Colonic mucosa (tissue), 4 donors: ENCODE data around the gene BABAM1. TPM values are rescaled to one million over a fixed set of nuclear protein-coding genes. Genes with fewer than 3 reads are reported as not detected.
A peak's percentile ranks its signal among the peaks of the same experiment; 100 is the strongest.

Experiments
- DNase-seq: peaks from one replicate; pipeline ENCODE4 v3.0.0-alpha.2; 2020
- H3K27ac ChIP-seq: fragments of 200-600 bp; one replicate; pipeline ENCODE4 v1.8.0; 2021
- H3K27me3 ChIP-seq: fragments of 200-600 bp; one replicate; pipeline ENCODE4 v1.8.0; 2021
- H3K36me3 ChIP-seq: fragments of 200-600 bp; one replicate; pipeline ENCODE4 v1.8.0; 2021
- H3K4me1 ChIP-seq: fragments of 200-600 bp; one replicate; pipeline ENCODE4 v1.8.0; 2021; ENCODE audit warnings: mild to moderate bottlenecking
- H3K4me3 ChIP-seq: fragments of 200-600 bp; one replicate; pipeline ENCODE4 v1.8.0; 2021
- H3K9ac ChIP-seq, 2 donors: one replicate each; pipeline ENCODE4 v1.7.0; 2013; ENCODE audit warnings: control low read depth in 2 of 2, low read depth in 2 of 2, low read length in 2 of 2
- H3K9me3 ChIP-seq: fragments of 200-600 bp; one replicate; pipeline ENCODE4 v1.8.0; 2021
- CTCF ChIP-seq: fragments of 200-600 bp; IDR thresholded peaks from one replicate; pipeline ENCODE4 v1.8.0; 2022; ENCODE audit warnings: antibody characterized with exemption, mild to moderate bottlenecking
- intact Hi-C: fragments of 100-400 bp; cut with DNase I; formaldehyde crosslinking; loops from one replicate; pipeline ENCODE4 v1.14.1; 2022
- total RNA-seq, 2 donors: library from RNA; stranded (reverse); fragmentation: NEBNext Ultra II Directional in 1 of 2; extraction: Animal tissue kit (Norgen Biotek cat#: 25700) in 1 of 2; gene quantifications; one replicate each; pipeline ENCODE4 v1.2.1, GENCODE V29; 2021
- donor health status: healthy.
- donor health status: DM: no; HTN: no; CAD: no.
- donor health status: DM: no; HTN: no; CAD: no.

The BABAM1 gene
- total RNA-seq, 2 donors from 2014 or later = 73.7 to 94.7 TPM

GRCh38 chr19:17227798-17228367 lies 39.4 kb upstream of the BABAM1 start:
- no peaks in the 10 kb centered on the region for H3K9me3 ChIP-seq
- no peak overlapping the region for H3K4me3 ChIP-seq
- H3K36me3 ChIP-seq = peaks cover 9% of the 10 kb centered on the region
- TF ChIP-seq CTCF = no peak
- H3K27me3 ChIP-seq = no peaks in the 10 kb centered on the region
- H3K9ac ChIP-seq = no peak overlapping the region
- H3K4me1 ChIP-seq = no peaks in the 10 kb centered on the region
- DNase-seq = no peak
- no peak overlapping the region for H3K27ac ChIP-seq
- intact Hi-C loops = no loop called here

GRCh38 chr19:17229890-17230289 lies 37.4 kb upstream of the BABAM1 start:
- Histone ChIP-seq H3K36me3 (peaks cover 9% of the 10 kb centered on the region), H3K27ac (no peak overlapping the region), H3K27me3 (no peaks in the 10 kb centered on the region), H3K4me3 (no peak overlapping the region), H3K9me3 (no peaks in the 10 kb centered on the region), H3K9ac (no peak overlapping the region), H3K4me1 (peaks cover 3% of the 10 kb centered on the region)
- intact Hi-C loops = no loop called here
- TF ChIP-seq CTCF = no peak
- no peak for DNase-seq

GRCh38 chr19:17232258-17232657 lies 35.0 kb upstream of the BABAM1 start:
- H3K9ac ChIP-seq = no peak overlapping the region
- H3K36me3 ChIP-seq = peaks cover 9% of the 10 kb centered on the region
- no peak for DNase-seq

GRCh38 chr19:17234911-17235299 lies 32.3 kb upstream of the BABAM1 start:
- peaks cover 9% of the 10 kb centered on the region for H3K36me3 ChIP-seq
- peak overlapping the region; percentile 85 for H3K27ac ChIP-seq
- no peaks in the 10 kb centered on the region for H3K27me3 ChIP-seq
- H3K4me1 ChIP-seq = peaks cover 21% of the 10 kb centered on the region
- H3K9me3 ChIP-seq = no peaks in the 10 kb centered on the region
- DNase-seq = peak; percentile 81
- H3K4me3 ChIP-seq = peak overlapping the region; percentile 60
- peak overlapping the region; percentile 28 to 79 for H3K9ac ChIP-seq
- intact Hi-C loops = no loop called here
- no peak for TF ChIP-seq CTCF

More at GRCh38 chr19:17232258-17232657, 35.0 kb upstream of the BABAM1 start:
- no peak overlapping the region for H3K27ac ChIP-seq
- no peak for TF ChIP-seq CTCF
- no peaks in the 10 kb centered on the region for H3K27me3 ChIP-seq
- H3K4me3 ChIP-seq = no peak overlapping the region
- intact Hi-C loops = no loop called here
- peaks cover 17% of the 10 kb centered on the region for H3K4me1 ChIP-seq
- no peaks in the 10 kb centered on the region for H3K9me3 ChIP-seq

- Histone ChIP-seq H3K27ac (peak overlapping the region; percentile 85), H3K4me1 (peaks cover 26% of the 10 kb centered on the region), H3K9ac (peak overlapping the region; percentile 67 to 79), H3K36me3 (peaks cover 9% of the 10 kb centered on the region), H3K4me3 (peak overlapping the region; percentile 60), H3K9me3 (no peaks in the 10 kb centered on the region), H3K27me3 (no peaks in the 10 kb centered on the region)
- DNase-seq = peak; percentile 68
- no peak for TF ChIP-seq CTCF
- intact Hi-C loops = no loop called here
Observed at GRCh38 chr19:17235300-17235970, 31.8 kb upstream of the BABAM1 start.
